Measurements from ENCODE around the gene SOX2. TPM values are rescaled to one million over a fixed set of nuclear protein-coding genes. Genes with fewer than 3 reads are reported as not detected.

The SOX2 gene
- total RNA-seq (2021; ENCODE audit: unreplicated experiment): 0.39 TPM
- 0.17 TPM for polyA plus RNA-seq (2012; ENCODE audit: insufficient read length)
- Bru-seq, nascent RNA: percentile 30 among the genes with signal in this experiment
- percentile 44 among the genes with signal in this experiment for BruChase-seq, experiment 1, labeled RNA remaining after a 2-hour chase
- percentile 18 among the genes with signal in this experiment for BruChase-seq, experiment 2, labeled RNA remaining after a 6-hour chase
- long read RNA-seq: 0 reads

GRCh38 chr3:181711325-181712135, at the start of gene SOX2:
Gene SOX2 (plus strand): TSS chr3:181711925. CDS start chr3:181712361, 436 bp downstream.
- in situ Hi-C loops (cut with HindIII; ENCODE audit: low pct_unique_long_range_greater_than_20kb, low sequenced_read_pairs): no loop called here
- CTCF ChIA-PET: no interaction called here
- TF ChIP-seq REST (IDR thresholded peaks at IDR 0.05; ENCODE audit: insufficient read depth in 1 of 2, low read depth in 2 of 2, low read length in 1 of 2): no peak
- no peak for TF ChIP-seq POLR2AphosphoS5 (IDR thresholded peaks at IDR 0.05; ENCODE audit: low read depth, low read length)
- no peak for TF ChIP-seq TCF7L2 (IDR thresholded peaks at IDR 0.05; ENCODE audit: low read depth, low read length)
- TF ChIP-seq SIN3A (IDR thresholded peaks at IDR 0.05; ENCODE audit: borderline replicate concordance, insufficient read depth, low read depth, low read length): no peak
- TF ChIP-seq CTCF (IDR thresholded peaks at IDR 0.05): no peak

GRCh38 chr3:181683563-181683962, 28.2 kb upstream of the SOX2 start:
- ChIA-PET CTCF (no interaction called here), POLR2A (no interaction called here)
- DNase-seq (ENCODE audit: low read depth, low spot score) (no peak), ATAC-seq (no peak)
- TF ChIP-seq POLR2AphosphoS5 (IDR thresholded peaks at IDR 0.05; ENCODE audit: low read depth, low read length) (no peak), REST (IDR thresholded peaks at IDR 0.05; ENCODE audit: insufficient read depth in 1 of 2, low read depth in 2 of 2, low read length in 1 of 2) (no peak), CTCF (IDR thresholded peaks at IDR 0.05) (no peak), TCF7L2 (IDR thresholded peaks at IDR 0.05; ENCODE audit: low read depth, low read length) (no peak), SIN3A (IDR thresholded peaks at IDR 0.05; ENCODE audit: borderline replicate concordance, insufficient read depth, low read depth, low read length) (no peak)
- intact Hi-C loops (cut with micrococcal nuclease; ENCODE audit: unreplicated experiment): no loop called here
- Histone ChIP-seq H3K27me3 (ENCODE audit: control insufficient read depth, insufficient read depth, low read length) (no peaks in the 10 kb centered on the region), H3K36me3 (ENCODE audit: control insufficient read depth, insufficient read depth, low read length) (no peaks in the 10 kb centered on the region), H3K27ac (ENCODE audit: low read length) (no peak overlapping the region), H3K4me1 (ENCODE audit: control insufficient read depth, insufficient read depth, low read length) (no peaks in the 10 kb centered on the region), H3K9me3 (ENCODE audit: control insufficient read depth, insufficient read depth, low read depth, low read length) (no peaks in the 10 kb centered on the region; the same call in 1 of the 2 replicates), H3K4me3 (ENCODE audit: low read depth in 2 of 2, low read length in 2 of 2) (no peak overlapping the region)
- no TSS peak for BruUV-seq (replicated peaks)
- in situ Hi-C loops (cut with HindIII; ENCODE audit: low pct_unique_long_range_greater_than_20kb, low sequenced_read_pairs): no loop called here

More at GRCh38 chr3:181711325-181712135, at the start of gene SOX2:
- DNase-seq (ENCODE audit: low read depth, low spot score): no peak
- H3K36me3 ChIP-seq (ENCODE audit: control insufficient read depth, insufficient read depth, low read length): no peaks in the 10 kb centered on the region
- peaks cover 4% of the 10 kb centered on the region; the same call in 1 of the 2 replicates for H3K4me1 ChIP-seq (ENCODE audit: control insufficient read depth, insufficient read depth, low read length)
- POLR2A ChIA-PET: no interaction called here
- no TSS peak for BruUV-seq (replicated peaks)
- peak; percentile 74 for ATAC-seq
- H3K27ac ChIP-seq (ENCODE audit: low read length): no peak within 1 kb of the TSS
- peak within 1 kb of the TSS; percentile 41 to 67 for H3K4me3 ChIP-seq (ENCODE audit: low read depth in 2 of 2, low read length in 2 of 2)
- intact Hi-C loops (cut with micrococcal nuclease; ENCODE audit: unreplicated experiment): no loop called here
- H3K27me3 ChIP-seq (ENCODE audit: control insufficient read depth, insufficient read depth, low read length): peaks cover 43% of the 10 kb centered on the region
- H3K9me3 ChIP-seq (ENCODE audit: control insufficient read depth, insufficient read depth, low read depth, low read length): no peaks in the 10 kb centered on the region
